Heart right ventricle (tissue), 16 donors: Measurements from ENCODE around the gene ATP8B1. TPM values are rescaled to one million over a fixed set of nuclear protein-coding genes. Genes with fewer than 3 reads are reported as not detected.

ENCODE experiments used
- ATAC-seq, 8 donors: fragments of 200-7000 bp; cut with Tn5 transposase; one replicate each; pipeline ENCODE4 v1.9.1; 2020; ENCODE audit warnings: mild to moderate bottlenecking in 8 of 8, moderate library complexity in 8 of 8, moderate number of reproducible peaks in 1 of 8
- DNase-seq, 2 donors: peaks; one replicate each; pipeline ENCODE4 v3.0.0-alpha.2; 2020
- H3K27ac ChIP-seq, 10 donors: fragments of 200-600 bp; sonication (generic) in 2 of 10; one replicate each; pipeline versions ENCODE4 v1.5.0 to v1.8.0; 2020 to 2022; ENCODE audit warnings: mild to moderate bottlenecking in 3 of 10
- H3K27me3 ChIP-seq, 7 donors: fragments of 200-600 bp; one replicate each; pipeline ENCODE4 v1.8.0; 2021 to 2022; ENCODE audit warnings: mild to moderate bottlenecking in 2 of 7
- H3K36me3 ChIP-seq, 9 donors: fragments of 200-600 bp; sonication (generic) in 1 of 9; one replicate each; pipeline versions ENCODE4 v1.5.0 to v1.8.0; 2020 to 2022; ENCODE audit warnings: mild to moderate bottlenecking in 2 of 9
- H3K4me1 ChIP-seq, 9 donors: fragments of 200-600 bp; sonication (generic) in 1 of 9; one replicate each; pipeline versions ENCODE4 v1.5.0 to v1.8.0; 2020 to 2022; ENCODE audit warnings: mild to moderate bottlenecking in 4 of 9
- H3K4me3 ChIP-seq, 10 donors: fragments of 200-600 bp; sonication (generic) in 2 of 10; one replicate each; pipeline versions ENCODE4 v1.5.0 to v1.8.0; 2020 to 2022; ENCODE audit warnings: mild to moderate bottlenecking in 7 of 10, moderate library complexity in 2 of 10
- H3K9me3 ChIP-seq, 11 donors: fragments of 200-600 bp in 10 of 11; sonication (generic) in 2 of 11; one replicate each; pipeline versions ENCODE4 v1.5.0 to v1.8.0; 2013 to 2022; ENCODE audit warnings: mild to moderate bottlenecking in 2 of 11, control low read depth in 1 of 11, moderate library complexity in 1 of 11
- CTCF ChIP-seq, 9 donors: fragments of 200-600 bp; sonication (generic) in 2 of 9; IDR thresholded peaks; one replicate each; pipeline versions ENCODE4 v1.5.0 to v1.8.0; 2021 to 2022; ENCODE audit warnings: antibody characterized with exemption in 9 of 9, mild to moderate bottlenecking in 5 of 9, moderate library complexity in 1 of 9
- WGBS, 2 donors: extraction: QIAGEN DNeasy Blood & Tissue Kit; methylation state at CpG; one replicate each; pipeline ENCODE4 v1.1.7; 2013; ENCODE audit warnings: inconsistent platforms in 1 of 2; 5-methylcytosine and 5-hydroxymethylcytosine counted together
- intact Hi-C, 10 donors: fragments of 100-400 bp; cut with DNase I; formaldehyde crosslinking; loops; one replicate each; pipeline versions ENCODE4 v1.11.1 to v1.14.2; 2022
- polyA plus RNA-seq, 2 donors: library from polyadenylated mRNA; stranded (reverse); fragments of 200-250 nt; gene quantifications; one replicate each; pipeline ENCODE4 v1.2.3, GENCODE V29; 2013
- total RNA-seq, 10 donors: library from RNA; stranded (reverse); fragmentation: NEBNext Ultra II Directional in 3 of 10; extraction: Animal tissue kit (Norgen Biotek cat#: 25700) in 3 of 10; gene quantifications; one replicate each; pipeline versions ENCODE4 v1.2.1 to v1.2.4, GENCODE V29; 2021 to 2023
- donor health status: Arrhythmogenic right ventricular cardiomyopathy.
- donor health status: ischemic (EF 13 %, LVEDD 7.1; RV severe dilation, severe dysfunction).
- donor health status: healthy with polysubstance abuse.
- donor health status: DM: no; HTN: yes; CAD: no.
- donor health status: DM: no; HTN: no; CAD: no.
- donor health status: ischemic (EF 25% LVEDD 6.9; RV normal size, moderate dysfunction).
- donor health status: ischemic (EF 25% LVEDD 5.7; RV mildly dilated, moderate dysfunction).
- donor health status: healthy.
- donor health status: DM: yes; HTN: yes; CAD: no.
- donor health status: Ischemic cardiomyopathy.
- donor health status: ischemic (EF 35%, LVEDD 5.7; RV mildly dilated, moderate dysfunction).
- donor health status: nonischemic (EF 11% LVEDD 7.7; RV severe dilation, severe dysfunction).
- donor health status: DM: yes; HTN: yes; CAD: no.
- donor health status: PGD.
- donor health status: ischemic (EF 29% LVEDD 5.4; RV normal size, mild dysfunction).
- donor health status: nonischemic (EF 23%, LVEDD 6.1; RV moderate dilation, normal function).

Gene ATP8B1
- total and polyA plus RNA-seq, 12 donors: 2.7 to 16.5 (median 7.2) TPM

- intact Hi-C loops: loop anchor here in 3 of 10 donors (5.0 to 10.0 kb wide), 2 partner anchors 138 to 140 kb away; partner anchors contain the start of gene ATP8B1 (in 3 of the 3)
- peak overlapping the region in 5 of 10 donors; percentile 55 to 84 (median 72) for H3K27ac ChIP-seq
- peaks cover 4 to 46% (median 32%) of the 10 kb centered on the region in 9 donors for H3K4me1 ChIP-seq
- H3K27me3 ChIP-seq: no peaks in the 10 kb centered on the region
- H3K9me3 ChIP-seq: no peaks in the 10 kb centered on the region
- H3K36me3 ChIP-seq: peaks cover 0 to 79% (median 25%) of the 10 kb centered on the region in 9 donors
- no peak for TF ChIP-seq CTCF (IDR thresholded peaks at IDR 0.05)
- 82 to 85% methylated on average over 2 of the region's 2 CpGs for WGBS, 2 donors
- ATAC-seq: no peak
- H3K4me3 ChIP-seq: no peak overlapping the region
- no peak for DNase-seq
These were observed 138.4 kb downstream of the ATP8B1 start for GRCh38 chr18:57664568-57665165.

- Histone ChIP-seq H3K4me1 (peaks cover 0 to 24% (median 8%) of the 10 kb centered on the region in 9 donors), H3K27ac (no peak overlapping the region), H3K36me3 (peaks cover 0 to 91% (median 36%) of the 10 kb centered on the region in 9 donors), H3K4me3 (no peak overlapping the region), H3K27me3 (no peaks in the 10 kb centered on the region), H3K9me3 (peaks cover 0 to 5% (median 2%) of the 10 kb centered on the region in 11 donors)
- no peak for TF ChIP-seq CTCF (IDR thresholded peaks at IDR 0.05)
- intact Hi-C loops: loop anchor here in 2 of 10 donors (10.0 kb wide), 1 partner anchor 144 kb away; the partner anchor contains the start of gene ATP8B1 (in 2 of the 2)
- ATAC-seq (no peak), DNase-seq (no peak)
- WGBS, 2 donors: 89% methylated on average over 11 of the region's 11 CpGs
These were observed 142.2 kb downstream of the ATP8B1 start for GRCh38 chr18:57660961-57661360.

GRCh38 chr18:57659460-57660102 is 143.5 kb downstream of the ATP8B1 start:
- Histone ChIP-seq H3K27ac (no peak overlapping the region), H3K27me3 (no peaks in the 10 kb centered on the region), H3K4me3 (no peak overlapping the region), H3K36me3 (peaks cover 0 to 98% (median 46%) of the 10 kb centered on the region in 9 donors), H3K9me3 (peaks cover 0 to 14% (median 9%) of the 10 kb centered on the region in 11 donors), H3K4me1 (peaks cover 0 to 10% (median 0%) of the 10 kb centered on the region in 9 donors)
- ATAC-seq (no peak), DNase-seq (no peak)
- no peak for TF ChIP-seq CTCF (IDR thresholded peaks at IDR 0.05)
- 89 to 92% methylated on average over 11 of the region's 11 CpGs for WGBS, 2 donors
- intact Hi-C loops: loop anchor here in 2 of 10 donors (10.0 kb wide), 2 partner anchors 145 to 385 kb away; partner anchors contain the start of genes ATP8B1 (in 2 of the 2) and NEDD4L (in 1 of the 2)

DNA sequence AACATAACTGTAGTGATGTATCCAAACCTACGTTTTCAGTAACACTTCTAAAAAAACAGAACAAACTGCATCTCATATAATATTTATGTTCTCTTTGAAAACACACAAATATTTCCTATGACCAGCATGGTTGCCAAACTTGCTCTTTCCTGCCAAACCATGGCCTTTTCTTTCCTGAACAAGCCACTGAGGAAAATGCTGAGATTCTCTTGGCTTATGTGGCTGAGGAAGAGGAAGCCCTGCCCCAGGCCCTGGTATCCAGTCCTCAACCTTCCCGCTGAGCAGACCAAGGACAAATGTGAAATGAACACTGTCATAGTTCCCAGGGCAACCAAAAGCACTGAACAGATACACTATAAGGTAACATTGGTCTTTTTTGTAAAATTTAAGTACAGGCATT is 145.6 kb downstream of the ATP8B1 start:
- peak overlapping the region in 2 of 10 donors; percentile 5 to 34 for H3K27ac ChIP-seq
- no peaks in the 10 kb centered on the region for H3K27me3 ChIP-seq
- intact Hi-C loops: loop anchor here in 1 of 10 donors (10.0 kb wide), 1 partner anchor 387 kb away; the partner anchor contains the start of gene NEDD4L
- no peak for TF ChIP-seq CTCF (IDR thresholded peaks at IDR 0.05)
- WGBS, 2 donors: 70 to 71% methylated on average over 2 of the region's 2 CpGs
- peaks cover 0 to 10% (median 0%) of the 10 kb centered on the region in 9 donors for H3K4me1 ChIP-seq
- DNase-seq: no peak
- peaks cover 0 to 99% (median 50%) of the 10 kb centered on the region in 9 donors for H3K36me3 ChIP-seq
- H3K4me3 ChIP-seq: no peak overlapping the region
- peak in 1 of 8 donors; percentile 52 for ATAC-seq
- H3K9me3 ChIP-seq: peaks cover 0 to 14% (median 9%) of the 10 kb centered on the region in 11 donors
